Activated CD4-positive, alpha-beta memory T cell treated with anti-CD3 and anti-CD28 coated beads for 36 hours (primary cell): ENCODE measurements around the gene SERPINA12. TPM values are rescaled to one million over a fixed set of nuclear protein-coding genes. Genes with fewer than 3 reads are reported as not detected.

Experiments used
- CTCF ChIA-PET: fragments of 350-600 bp; sonication (Branson Sonifier 250); formaldehyde crosslinking; loops from one replicate; lab custom pipeline; 2021; ENCODE audit warnings: antibody characterized with exemption, inconsistent platforms; lab: Charles Lee
- POLR2A ChIA-PET: fragments of 350-600 bp; sonication (Branson Sonifier 250); formaldehyde crosslinking; loops from one replicate; lab custom pipeline; 2021; ENCODE audit warnings: antibody characterized with exemption; lab: Charles Lee
- DNase-seq: peaks from one replicate; pipeline ENCODE4 v3.0.0-alpha.2; 2020
- H3K27ac Mint-ChIP-seq: one replicate; pipeline ENCODE4 v1.8.0; 2021; ENCODE audit warnings: mixed read lengths
- H3K27me3 Mint-ChIP-seq: one replicate; pipeline ENCODE4 v1.8.0; 2021; ENCODE audit warnings: mixed read lengths
- H3K36me3 Mint-ChIP-seq: one replicate; pipeline ENCODE4 v1.8.0; 2021; ENCODE audit warnings: mixed read lengths
- H3K4me1 Mint-ChIP-seq: one replicate; pipeline ENCODE4 v1.8.0; 2021; ENCODE audit warnings: low read depth, mixed read lengths
- H3K4me3 Mint-ChIP-seq: one replicate; pipeline ENCODE4 v1.8.0; 2021; ENCODE audit warnings: mild to moderate bottlenecking, mixed read lengths
- H3K9me3 Mint-ChIP-seq: one replicate; pipeline ENCODE4 v1.8.0; 2021; ENCODE audit warnings: mixed read lengths
- intact Hi-C: fragments of 100-400 bp; cut with micrococcal nuclease; formaldehyde crosslinking; loops from one replicate; pipeline ENCODE4 v1.15.1; 2023
- total RNA-seq, 2 experiments: library from RNA; stranded (reverse); gene quantifications; one replicate each; pipeline ENCODE4 v1.2.3, GENCODE V29; 2021

Gene SERPINA12
- total RNA-seq, 2 experiments from 2014 or later, result not detected

DNA sequence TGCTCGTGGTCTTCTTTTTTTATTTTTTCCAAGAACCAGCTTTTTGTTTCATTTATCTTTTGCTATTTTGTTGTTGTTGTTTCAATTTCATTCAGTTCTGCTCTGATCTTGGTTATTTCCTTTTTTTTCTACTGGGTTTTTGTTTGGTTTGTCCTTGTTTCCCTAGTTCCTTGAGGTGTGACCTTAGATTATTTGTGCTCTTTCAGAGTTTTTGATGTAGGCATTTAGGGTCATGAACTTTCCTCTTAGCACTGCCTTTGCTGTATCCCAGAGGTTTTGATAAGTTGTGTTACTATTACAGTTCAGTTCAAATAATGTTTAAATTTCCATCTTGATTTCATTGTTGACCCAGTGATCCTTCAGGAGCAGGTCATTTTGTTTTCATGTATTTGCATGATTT lies 53.3 kb downstream of the SERPINA12 start:
- peaks cover 17% of the 10 kb centered on the region for H3K27me3 Mint-ChIP-seq
- H3K36me3 Mint-ChIP-seq, result no peaks in the 10 kb centered on the region
- CTCF ChIA-PET, result no interaction called here
- intact Hi-C loops, result no loop called here
- POLR2A ChIA-PET, result no interaction called here
- no peaks in the 10 kb centered on the region for H3K9me3 Mint-ChIP-seq
- no peak overlapping the region for H3K27ac Mint-ChIP-seq
- no peak for DNase-seq
- no peaks in the 10 kb centered on the region for H3K4me1 Mint-ChIP-seq
- H3K4me3 Mint-ChIP-seq, result no peak overlapping the region

DNA sequence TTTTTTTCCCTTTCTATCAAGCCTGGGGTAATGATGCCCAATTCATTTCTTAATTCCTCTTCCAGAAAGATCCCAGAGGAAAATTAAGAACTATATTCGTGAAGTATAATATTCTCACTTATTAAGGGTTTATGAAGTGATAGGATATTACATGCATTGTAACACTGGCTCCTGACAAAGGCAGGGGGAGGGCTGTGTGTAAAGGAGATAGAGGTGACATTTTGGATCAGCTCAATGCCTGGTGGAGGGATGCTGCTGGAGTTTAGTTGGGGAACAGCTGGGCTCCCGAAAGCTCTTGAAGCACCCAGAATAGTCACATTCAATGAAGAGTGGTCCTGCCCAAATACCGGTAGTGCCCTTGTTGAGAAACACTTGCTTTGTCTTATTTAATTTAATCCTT lies 57.4 kb downstream of the SERPINA12 start:
- no peak for DNase-seq
- Mint-ChIP-seq H3K4me1 (no peaks in the 10 kb centered on the region), H3K9me3 (no peaks in the 10 kb centered on the region), H3K27ac (no peak overlapping the region), H3K4me3 (no peak overlapping the region), H3K36me3 (no peaks in the 10 kb centered on the region), H3K27me3 (peaks cover 17% of the 10 kb centered on the region)
- POLR2A ChIA-PET, result no interaction called here
- intact Hi-C loops, result no loop called here
- CTCF ChIA-PET, result no interaction called here

DNA sequence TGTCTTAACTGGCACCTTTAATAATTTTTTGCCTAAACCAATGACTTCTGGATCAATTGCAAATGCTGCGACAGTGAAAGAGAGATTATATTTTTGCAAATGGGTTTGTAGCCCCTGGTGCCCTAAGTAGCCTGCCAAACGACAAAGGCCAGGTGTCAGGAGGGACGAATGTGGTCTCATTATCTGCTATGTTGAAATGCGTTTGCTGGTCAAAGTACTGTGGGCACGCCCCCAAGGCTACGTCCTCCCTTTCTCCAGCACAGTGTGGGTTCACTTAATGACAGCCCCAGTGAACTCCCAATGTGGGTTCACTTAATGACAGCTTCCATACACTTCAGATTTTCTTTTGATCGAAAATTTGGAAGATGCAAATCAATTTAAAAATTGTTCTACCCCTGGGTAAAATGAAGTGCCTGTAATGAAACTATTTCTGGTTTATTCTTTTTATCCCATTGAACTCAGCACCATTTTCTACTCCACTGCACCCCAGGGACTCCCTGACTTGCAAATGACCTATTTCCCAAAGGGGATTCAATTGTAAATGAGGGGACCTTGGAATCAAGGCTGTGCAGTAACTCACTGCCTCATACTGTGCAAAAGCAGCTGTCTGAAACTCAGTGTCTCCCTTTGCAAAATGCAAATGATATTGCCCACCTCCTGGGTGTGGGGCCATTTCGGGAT lies 58.0 kb downstream of the SERPINA12 start:
- no peak overlapping the region for H3K27ac Mint-ChIP-seq
- H3K9me3 Mint-ChIP-seq, result no peaks in the 10 kb centered on the region
- H3K27me3 Mint-ChIP-seq, result peaks cover 17% of the 10 kb centered on the region
- H3K4me1 Mint-ChIP-seq, result no peaks in the 10 kb centered on the region
- CTCF ChIA-PET, result no interaction called here
- POLR2A ChIA-PET, result no interaction called here
- no peak overlapping the region for H3K4me3 Mint-ChIP-seq
- H3K36me3 Mint-ChIP-seq, result no peaks in the 10 kb centered on the region
- intact Hi-C loops, result no loop called here
- no peak for DNase-seq

DNA sequence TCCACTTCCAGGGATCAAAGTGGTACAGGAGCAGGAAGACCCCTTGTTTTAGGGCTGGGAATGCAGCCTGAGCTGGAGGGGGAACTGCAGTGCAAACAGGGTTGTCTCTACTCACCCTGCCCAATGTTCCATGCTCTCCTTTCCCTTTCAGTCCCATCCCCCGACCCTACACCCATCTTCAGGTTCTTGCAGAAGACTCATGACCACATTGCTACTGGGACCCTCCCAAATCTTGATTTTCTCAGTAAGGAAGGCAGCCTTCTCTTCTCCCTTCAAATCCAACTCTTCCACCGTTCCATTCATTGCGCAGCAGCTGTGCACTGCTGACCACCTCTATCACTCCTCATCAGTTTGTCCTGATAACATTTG lies 58.6 kb downstream of the SERPINA12 start:
- Mint-ChIP-seq H3K27ac (no peak overlapping the region), H3K4me1 (no peaks in the 10 kb centered on the region), H3K4me3 (no peak overlapping the region), H3K27me3 (peaks cover 15% of the 10 kb centered on the region), H3K9me3 (no peaks in the 10 kb centered on the region), H3K36me3 (no peaks in the 10 kb centered on the region)
- ChIA-PET CTCF (no interaction called here), POLR2A (no interaction called here)
- intact Hi-C loops, result no loop called here
- DNase-seq, result no peak

DNA sequence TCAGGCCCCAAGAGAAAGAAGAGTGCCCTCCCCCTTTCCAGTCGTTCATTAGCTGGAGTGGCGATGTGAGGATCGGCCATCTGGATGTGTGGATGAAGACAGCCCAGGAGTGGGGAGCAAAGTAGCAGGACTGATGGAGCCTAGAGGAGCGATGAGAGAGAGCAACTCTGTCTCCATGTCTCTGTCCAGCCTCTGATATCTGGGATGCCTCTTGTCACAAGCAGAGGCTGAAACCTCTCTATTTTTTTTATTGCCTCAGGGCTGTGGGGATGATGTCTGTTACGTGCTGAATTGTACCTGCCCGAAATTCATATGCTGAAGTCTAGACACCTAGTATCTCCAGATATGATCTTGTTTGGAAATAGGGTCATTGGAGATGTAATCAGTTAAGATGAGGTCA lies 59.3 kb downstream of the SERPINA12 start:
- CTCF ChIA-PET, result no interaction called here
- H3K9me3 Mint-ChIP-seq, result no peaks in the 10 kb centered on the region
- no peak overlapping the region for H3K27ac Mint-ChIP-seq
- no peak overlapping the region for H3K4me3 Mint-ChIP-seq
- peaks cover 11% of the 10 kb centered on the region for H3K27me3 Mint-ChIP-seq
- intact Hi-C loops, result no loop called here
- POLR2A ChIA-PET, result no interaction called here
- no peak for DNase-seq
- no peaks in the 10 kb centered on the region for H3K36me3 Mint-ChIP-seq
- no peaks in the 10 kb centered on the region for H3K4me1 Mint-ChIP-seq

DNA sequence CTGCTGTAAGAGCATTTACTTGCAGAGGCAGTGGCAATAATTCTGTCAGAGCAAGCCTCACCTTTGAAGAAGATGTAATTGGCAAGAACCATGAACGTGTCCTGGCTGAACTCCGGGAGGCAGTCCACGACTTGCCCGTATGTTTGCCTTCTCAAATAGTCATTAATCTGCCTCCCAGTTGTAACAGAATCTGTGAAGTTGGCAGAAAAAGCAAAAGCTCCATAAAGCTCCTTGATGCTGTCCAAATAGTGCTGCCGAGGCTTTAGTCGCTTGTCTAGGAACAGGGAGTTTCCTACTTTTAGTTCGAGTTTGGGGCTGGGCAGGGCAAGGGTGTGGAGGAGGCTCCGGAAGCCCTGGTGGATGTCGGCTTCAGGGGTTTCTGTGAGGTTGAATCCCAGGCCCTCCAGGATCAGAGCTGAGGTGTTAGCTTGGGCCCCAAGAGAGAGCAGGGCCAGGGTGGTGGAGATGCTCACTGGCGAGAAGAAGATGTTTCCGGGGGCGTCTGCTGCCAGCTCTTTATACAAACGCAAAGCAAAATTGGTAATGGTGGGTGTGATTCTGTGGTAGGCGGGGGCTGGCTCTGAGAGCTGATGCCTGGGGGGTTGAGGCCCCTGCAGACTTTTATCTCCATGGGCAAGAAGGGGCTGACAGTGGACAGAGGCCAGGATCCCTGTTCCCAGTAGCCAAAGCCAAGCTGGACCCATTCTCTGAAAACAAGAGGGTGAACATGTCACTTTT lies 61.0 kb downstream of the SERPINA12 start:
- Mint-ChIP-seq H3K27me3 (peaks cover 6% of the 10 kb centered on the region), H3K4me3 (no peak overlapping the region), H3K27ac (no peak overlapping the region), H3K36me3 (no peaks in the 10 kb centered on the region), H3K4me1 (no peaks in the 10 kb centered on the region), H3K9me3 (no peaks in the 10 kb centered on the region)
- POLR2A ChIA-PET, result no interaction called here
- DNase-seq, result no peak
- CTCF ChIA-PET, result interaction anchor here (1.0 to 1.1 kb wide), 2 partner anchors 38 to 101 kb away, joined by 3 to 4 read pairs; no protein-coding TSS in a partner anchor
- intact Hi-C loops, result no loop called here

DNA sequence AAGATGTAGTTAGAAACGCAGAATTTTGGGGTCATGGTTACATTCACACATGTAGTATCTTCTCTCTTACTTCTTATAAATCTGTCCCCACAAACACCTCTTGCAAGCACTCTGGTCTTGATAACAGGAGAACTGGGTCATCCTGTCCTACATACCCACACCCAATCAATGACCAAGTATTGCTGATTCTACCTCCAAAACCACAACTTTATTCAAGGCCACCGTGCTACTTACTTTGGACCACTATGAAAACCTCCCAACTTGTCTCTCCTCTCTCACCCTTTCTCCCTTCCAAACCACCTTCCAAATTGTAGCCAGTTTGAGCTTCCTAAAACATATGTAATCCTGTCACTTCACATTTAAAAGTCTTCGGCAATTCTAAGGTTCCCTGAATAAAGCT lies 62.1 kb downstream of the SERPINA12 start:
- Mint-ChIP-seq H3K27me3 (peaks cover 3% of the 10 kb centered on the region), H3K36me3 (no peaks in the 10 kb centered on the region), H3K27ac (no peak overlapping the region), H3K4me1 (no peaks in the 10 kb centered on the region), H3K9me3 (no peaks in the 10 kb centered on the region), H3K4me3 (no peak overlapping the region)
- POLR2A ChIA-PET, result no interaction called here
- intact Hi-C loops, result no loop called here
- CTCF ChIA-PET, result interaction anchor here (1.0 to 1.3 kb wide), 3 partner anchors 13 to 102 kb away, joined by 3 to 4 read pairs (median 3); no protein-coding TSS in a partner anchor
- DNase-seq, result no peak

DNA sequence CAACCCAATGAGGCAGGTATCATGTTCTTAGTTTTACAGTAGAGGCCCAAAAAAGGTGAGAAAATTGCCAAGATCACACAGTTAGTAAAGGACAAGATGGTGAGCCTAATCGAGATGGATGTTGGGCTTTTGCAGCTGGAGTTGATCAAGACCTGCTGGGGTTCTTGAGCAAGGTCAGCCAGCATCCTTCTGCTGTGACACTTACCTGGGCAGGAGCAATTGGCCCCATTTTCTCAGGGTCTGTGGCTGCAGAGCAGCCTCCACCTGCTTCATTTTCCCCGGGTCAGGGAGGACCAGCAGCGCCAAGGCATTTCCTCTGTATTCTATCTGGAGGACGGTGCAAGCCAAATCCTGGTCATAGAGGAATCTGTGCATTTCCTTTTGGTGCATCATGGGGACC lies 63.1 kb downstream of the SERPINA12 start:
- POLR2A ChIA-PET, result no interaction called here
- Mint-ChIP-seq H3K27me3 (peaks cover 8% of the 10 kb centered on the region), H3K36me3 (no peaks in the 10 kb centered on the region), H3K4me1 (no peaks in the 10 kb centered on the region), H3K4me3 (no peak overlapping the region), H3K27ac (no peak overlapping the region), H3K9me3 (no peaks in the 10 kb centered on the region)
- CTCF ChIA-PET, result interaction anchor here (2.2 kb wide), 1 partner anchor 12 kb away, joined by 8 read pairs; no protein-coding TSS in a partner anchor
- intact Hi-C loops, result no loop called here
- no peak for DNase-seq

DNA sequence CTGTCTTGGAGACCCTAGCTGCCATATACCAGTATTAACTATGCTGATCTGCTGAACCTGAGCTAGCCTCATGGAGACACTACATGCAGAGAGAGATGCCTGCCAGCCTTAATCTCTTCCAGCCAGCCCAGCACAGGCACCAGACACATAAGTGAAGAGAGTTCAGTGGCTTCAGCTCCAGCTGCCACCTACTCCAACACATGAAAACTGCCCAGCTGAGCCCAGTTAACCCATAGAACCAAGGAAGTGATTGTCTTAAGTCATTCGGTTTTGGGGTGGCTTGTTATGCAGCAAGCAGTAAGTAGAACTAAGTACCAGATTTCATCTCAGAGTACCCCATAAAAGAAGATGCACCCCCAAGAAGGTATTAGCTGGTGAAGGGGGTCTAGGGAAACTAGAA lies 64.3 kb downstream of the SERPINA12 start:
- intact Hi-C loops, result no loop called here
- Mint-ChIP-seq H3K27ac (no peak overlapping the region), H3K27me3 (peaks cover 5% of the 10 kb centered on the region), H3K4me3 (no peak overlapping the region), H3K4me1 (no peaks in the 10 kb centered on the region), H3K9me3 (no peaks in the 10 kb centered on the region), H3K36me3 (no peaks in the 10 kb centered on the region)
- ChIA-PET CTCF (interaction anchor here (0.6 to 2.2 kb wide), 2 partner anchors 11 to 104 kb away, joined by 3 to 8 read pairs; no protein-coding TSS in a partner anchor), POLR2A (no interaction called here)
- DNase-seq, result no peak

DNA sequence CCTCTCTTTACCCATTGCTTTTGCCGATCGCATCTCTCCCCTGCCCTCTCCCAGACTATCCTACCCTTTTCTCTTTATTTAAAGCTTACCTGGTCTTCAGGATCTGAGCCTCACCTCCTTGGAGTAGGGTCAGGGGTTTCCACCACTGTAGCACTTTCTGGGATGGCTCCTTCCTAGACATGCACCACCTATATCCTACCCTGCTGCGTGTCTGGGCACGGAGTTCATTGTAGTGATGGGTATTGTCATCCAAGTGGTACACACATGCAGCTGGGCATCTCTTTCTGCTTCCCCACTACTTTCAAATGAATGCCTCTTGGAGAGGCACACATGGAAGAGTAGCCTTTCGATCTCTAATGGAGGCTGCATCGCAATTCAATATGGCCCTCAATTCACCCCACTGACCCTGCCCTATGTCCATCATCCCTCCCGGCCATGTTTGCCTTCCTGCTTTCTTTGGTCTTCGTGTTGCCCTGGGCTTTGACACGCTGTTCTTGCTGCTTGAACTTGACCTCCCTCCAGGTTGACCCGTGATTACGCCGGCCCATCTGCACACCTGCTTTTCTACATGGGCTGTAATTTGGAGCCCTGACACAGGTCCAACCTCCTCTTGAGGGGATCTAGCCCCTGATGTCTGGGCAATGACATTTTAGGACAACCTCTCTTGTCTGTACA lies 67.6 kb downstream of the SERPINA12 start:
- intact Hi-C loops, result no loop called here
- H3K27ac Mint-ChIP-seq, result no peak overlapping the region
- CTCF ChIA-PET, result no interaction called here
- no peak for DNase-seq
- H3K27me3 Mint-ChIP-seq, result peaks cover 5% of the 10 kb centered on the region
- H3K9me3 Mint-ChIP-seq, result no peaks in the 10 kb centered on the region
- POLR2A ChIA-PET, result no interaction called here
- H3K4me3 Mint-ChIP-seq, result no peak overlapping the region
- no peaks in the 10 kb centered on the region for H3K36me3 Mint-ChIP-seq
- no peaks in the 10 kb centered on the region for H3K4me1 Mint-ChIP-seq

DNA sequence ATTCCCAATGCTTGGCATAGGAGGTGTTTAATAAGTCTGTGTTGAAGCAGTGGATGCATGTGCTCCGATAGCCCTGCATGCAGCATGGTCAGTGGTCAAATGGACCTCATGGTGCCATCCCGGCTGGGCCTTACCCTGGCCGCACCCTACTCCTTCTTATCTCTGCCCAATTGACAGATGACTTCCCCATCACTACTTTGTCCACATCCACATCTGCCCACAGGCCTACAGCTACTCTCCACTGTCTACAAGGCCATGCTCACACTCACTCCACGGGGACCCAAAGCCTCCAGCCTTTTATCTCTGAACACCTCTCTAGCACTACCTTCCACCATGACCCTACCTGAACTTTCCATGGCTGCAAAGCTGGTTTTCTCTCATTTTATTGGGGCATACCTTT lies 68.1 kb downstream of the SERPINA12 start:
- ChIA-PET POLR2A (no interaction called here), CTCF (no interaction called here)
- intact Hi-C loops, result no loop called here

DNA sequence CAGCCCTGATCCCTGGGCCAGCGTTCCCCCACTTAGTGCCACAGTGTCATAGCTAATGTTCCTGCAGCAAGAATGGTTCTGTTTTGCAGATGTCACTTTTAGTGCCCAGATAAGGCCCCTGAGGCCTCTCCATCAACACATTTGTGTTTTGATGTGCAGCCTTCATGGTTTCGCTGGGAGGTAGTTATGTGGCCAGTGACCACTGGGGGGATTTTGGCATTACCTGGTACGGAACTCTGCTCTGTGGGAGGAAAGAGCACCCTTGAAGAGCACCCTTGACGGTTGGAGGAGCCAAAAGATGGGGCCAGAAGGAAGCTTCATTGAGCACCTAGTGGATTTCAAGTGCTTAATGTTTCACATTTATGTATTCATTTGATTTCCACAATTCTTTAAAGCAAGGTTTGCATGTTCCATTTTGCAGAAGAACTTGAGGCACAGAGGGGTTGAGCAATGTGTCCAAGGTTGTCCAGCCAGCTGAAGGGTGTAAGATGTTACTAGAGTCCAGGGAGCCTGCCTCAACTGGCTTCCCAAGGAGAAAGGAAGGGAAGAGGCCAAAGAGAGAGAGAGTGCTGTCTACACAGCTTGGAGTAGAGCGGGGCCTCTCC lies 69.7 kb downstream of the SERPINA12 start:
- Mint-ChIP-seq H3K27ac (no peak overlapping the region), H3K27me3 (peaks cover 9% of the 10 kb centered on the region), H3K9me3 (no peaks in the 10 kb centered on the region), H3K4me1 (no peaks in the 10 kb centered on the region), H3K36me3 (no peaks in the 10 kb centered on the region), H3K4me3 (no peak overlapping the region)
- no peak for DNase-seq
- intact Hi-C loops, result no loop called here
- CTCF ChIA-PET, result no interaction called here
- POLR2A ChIA-PET, result no interaction called here

More for the DNA sequence above, 68.1 kb downstream of the SERPINA12 start:
- H3K27ac Mint-ChIP-seq, result no peak overlapping the region
- no peaks in the 10 kb centered on the region for H3K9me3 Mint-ChIP-seq
- H3K27me3 Mint-ChIP-seq, result peaks cover 5% of the 10 kb centered on the region
- no peaks in the 10 kb centered on the region for H3K36me3 Mint-ChIP-seq
- no peak overlapping the region for H3K4me3 Mint-ChIP-seq
- no peak for DNase-seq
- no peaks in the 10 kb centered on the region for H3K4me1 Mint-ChIP-seq
